ENCODE data around the gene DIAPH2. TPM values are rescaled to one million over a fixed set of nuclear protein-coding genes. Genes with fewer than 3 reads are reported as not detected.

DIAPH2 gene
- total RNA-seq, 1 experiment from 2014 or later = 10.9 TPM

DNA sequence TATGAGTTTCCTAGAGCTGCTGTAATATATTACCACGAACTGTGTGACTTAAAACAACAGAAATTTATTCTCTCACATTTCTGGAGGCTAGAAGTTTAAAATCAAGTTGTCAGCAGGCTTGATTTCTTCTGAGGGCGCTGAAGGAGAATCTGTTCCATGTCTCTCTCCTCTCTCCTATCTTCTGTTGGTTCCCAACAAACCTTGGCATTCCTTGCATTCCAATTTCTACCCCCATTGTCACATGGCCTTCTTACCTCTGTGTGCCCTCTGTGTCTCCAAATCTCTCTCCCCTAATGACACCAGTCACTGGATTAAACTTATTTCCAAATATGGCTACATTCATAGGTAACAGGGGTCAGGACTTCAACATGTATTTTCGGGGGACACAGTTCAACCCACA lies 871.7 kb downstream of the DIAPH2 start:
- intact Hi-C loops (cut with micrococcal nuclease) = no loop called here
- TF ChIP-seq SIN3A (IDR thresholded peaks at IDR 0.05; ENCODE audit: low read depth) (no peak), CEBPB (IDR thresholded peaks at IDR 0.05; ENCODE audit: low read depth) (no peak), EZH2 (IDR thresholded peaks at IDR 0.05) (no peak), ELF1 (IDR thresholded peaks at IDR 0.05; ENCODE audit: borderline replicate concordance, low read depth) (no peak), POLR2A (IDR thresholded peaks at IDR 0.05; ENCODE audit: borderline replicate concordance, extremely low read depth, insufficient read depth, insufficient read length) (no peak), POLR2AphosphoS5 (IDR thresholded peaks at IDR 0.05; ENCODE audit: low read depth, low read length) (no peak)
- Histone ChIP-seq H3K4me3 (replicated peaks in 1 of 2; ENCODE audit: low read depth in 1 of 2, low read length in 2 of 2) (no peak overlapping the region), H3K27ac (ENCODE audit: low read depth, low read length) (no peak overlapping the region), H4K20me1 (ENCODE audit: insufficient read depth) (no peaks in the 10 kb centered on the region), H3K9me3 (ENCODE audit: control insufficient read depth in 1 of 2, insufficient read depth in 1 of 2, low read depth in 1 of 2, low read length in 2 of 2) (no peaks in the 10 kb centered on the region), H3K9me2 (ENCODE audit: insufficient read depth) (no peaks in the 10 kb centered on the region), H2AFZ (ENCODE audit: low read depth, low read length, poor library complexity, severe bottlenecking) (no peak overlapping the region), H3K36me3 (ENCODE audit: control insufficient read depth in 1 of 2, insufficient read depth in 2 of 2, low read length in 2 of 2) (no peaks in the 10 kb centered on the region), H3K4me2 (ENCODE audit: low read length) (no peak overlapping the region), H3K9ac (ENCODE audit: low read length) (no peak overlapping the region), H3K27me3 (ENCODE audit: insufficient read depth, low read length) (no peaks in the 10 kb centered on the region), H3K4me1 (ENCODE audit: control insufficient read depth in 1 of 2, insufficient read depth in 2 of 2, low read length in 2 of 2) (no peaks in the 10 kb centered on the region), H3K79me2 (ENCODE audit: insufficient read depth, low read length) (no peaks in the 10 kb centered on the region)
- ChIA-PET CTCF (no interaction called here), RAD21 (ENCODE audit: low non-redundant PET in 1 of 2, low total read pairs in 2 of 2, uncharacterized antibody in 2 of 2, unreplicated experiment in 2 of 2) (no interaction called here), POLR2A (no interaction called here)
- DNase-seq (ENCODE audit: low read depth, low spot score) (no peak), ATAC-seq (no peak)
- no TSS peak for BruUV-seq (replicated peaks)

DNA sequence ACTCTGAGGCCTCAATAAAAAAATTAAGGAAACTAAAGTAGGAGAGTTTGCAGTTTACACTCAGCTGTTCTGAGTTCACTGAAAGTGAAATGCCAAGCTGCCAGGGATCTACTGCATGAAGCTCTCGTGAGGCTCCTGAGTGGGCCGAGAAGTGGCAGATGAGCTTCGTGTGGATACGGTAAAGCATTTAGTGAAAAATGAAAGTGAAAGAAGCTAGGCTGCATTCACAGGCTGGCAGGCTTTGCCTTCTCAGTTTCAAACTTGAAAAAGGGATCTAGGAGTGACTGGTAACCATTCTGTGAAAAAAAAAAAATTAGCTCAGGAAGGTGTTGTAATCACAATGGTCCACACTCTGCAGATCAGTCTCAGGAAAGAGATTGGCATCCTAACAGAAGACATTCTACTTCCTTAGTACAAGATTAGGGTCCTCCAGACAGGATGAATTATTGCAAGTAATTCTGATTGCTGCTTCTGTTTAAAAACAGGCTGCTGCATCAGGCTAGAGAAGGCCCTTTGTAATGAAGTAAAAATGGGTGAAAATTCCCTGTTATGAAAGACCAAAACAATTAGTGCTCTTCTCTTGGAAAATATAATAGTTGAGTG lies 879.0 kb downstream of the DIAPH2 start:
- no peak overlapping the region for H2AFZ ChIP-seq (ENCODE audit: low read depth, low read length, poor library complexity, severe bottlenecking)
- TF ChIP-seq ZFX (IDR thresholded peaks at IDR 0.05) (no peak), ELF1 (IDR thresholded peaks at IDR 0.05; ENCODE audit: borderline replicate concordance, low read depth) (no peak), EZH2phosphoT487 (IDR thresholded peaks at IDR 0.05; ENCODE audit: borderline replicate concordance) (no peak), SP1 (IDR thresholded peaks at IDR 0.05; ENCODE audit: low read depth) (no peak), CEBPB (IDR thresholded peaks at IDR 0.05; ENCODE audit: low read depth) (no peak), FOSL1 (IDR thresholded peaks at IDR 0.05; ENCODE audit: low read depth) (no peak), SIN3A (IDR thresholded peaks at IDR 0.05; ENCODE audit: low read depth) (no peak), JUND (IDR thresholded peaks at IDR 0.05) (no peak), POLR2AphosphoS5 (IDR thresholded peaks at IDR 0.05; ENCODE audit: low read depth, low read length) (no peak), SRF (IDR thresholded peaks at IDR 0.05; ENCODE audit: low read depth) (no peak), TCF7L2 (IDR thresholded peaks at IDR 0.05; ENCODE audit: borderline replicate concordance, extremely low read depth, insufficient read depth, insufficient read length) (no peak), ZNF274 (IDR thresholded peaks at IDR 0.05; ENCODE audit: low read depth, low read length) (no peak), YY1 (IDR thresholded peaks at IDR 0.05; ENCODE audit: extremely low read depth, insufficient replicate concordance, low read depth, low read length) (no peak), EGR1 (IDR thresholded peaks at IDR 0.05; ENCODE audit: low read depth) (no peak)
- TF ChIP-seq, protein P1, sequence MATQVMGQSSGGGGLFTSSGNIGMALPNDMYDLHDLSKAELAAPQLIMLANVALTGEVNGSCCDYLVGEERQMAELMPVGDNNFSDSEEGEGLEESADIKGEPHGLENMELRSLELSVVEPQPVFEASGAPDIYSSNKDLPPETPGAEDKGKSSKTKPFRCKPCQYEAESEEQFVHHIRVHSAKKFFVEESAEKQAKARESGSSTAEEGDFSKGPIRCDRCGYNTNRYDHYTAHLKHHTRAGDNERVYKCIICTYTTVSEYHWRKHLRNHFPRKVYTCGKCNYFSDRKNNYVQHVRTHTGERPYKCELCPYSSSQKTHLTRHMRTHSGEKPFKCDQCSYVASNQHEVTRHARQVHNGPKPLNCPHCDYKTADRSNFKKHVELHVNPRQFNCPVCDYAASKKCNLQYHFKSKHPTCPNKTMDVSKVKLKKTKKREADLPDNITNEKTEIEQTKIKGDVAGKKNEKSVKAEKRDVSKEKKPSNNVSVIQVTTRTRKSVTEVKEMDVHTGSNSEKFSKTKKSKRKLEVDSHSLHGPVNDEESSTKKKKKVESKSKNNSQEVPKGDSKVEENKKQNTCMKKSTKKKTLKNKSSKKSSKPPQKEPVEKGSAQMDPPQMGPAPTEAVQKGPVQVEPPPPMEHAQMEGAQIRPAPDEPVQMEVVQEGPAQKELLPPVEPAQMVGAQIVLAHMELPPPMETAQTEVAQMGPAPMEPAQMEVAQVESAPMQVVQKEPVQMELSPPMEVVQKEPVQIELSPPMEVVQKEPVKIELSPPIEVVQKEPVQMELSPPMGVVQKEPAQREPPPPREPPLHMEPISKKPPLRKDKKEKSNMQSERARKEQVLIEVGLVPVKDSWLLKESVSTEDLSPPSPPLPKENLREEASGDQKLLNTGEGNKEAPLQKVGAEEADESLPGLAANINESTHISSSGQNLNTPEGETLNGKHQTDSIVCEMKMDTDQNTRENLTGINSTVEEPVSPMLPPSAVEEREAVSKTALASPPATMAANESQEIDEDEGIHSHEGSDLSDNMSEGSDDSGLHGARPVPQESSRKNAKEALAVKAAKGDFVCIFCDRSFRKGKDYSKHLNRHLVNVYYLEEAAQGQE (IDR thresholded peaks at IDR 0.05; ENCODE audit: low read depth) = no peak
- TF ChIP-seq, protein P2, sequence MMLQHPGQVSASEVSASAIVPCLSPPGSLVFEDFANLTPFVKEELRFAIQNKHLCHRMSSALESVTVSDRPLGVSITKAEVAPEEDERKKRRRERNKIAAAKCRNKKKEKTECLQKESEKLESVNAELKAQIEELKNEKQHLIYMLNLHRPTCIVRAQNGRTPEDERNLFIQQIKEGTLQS (IDR thresholded peaks at IDR 0.05) = no peak

More for the DNA sequence above, 879.0 kb downstream of the DIAPH2 start:
- Histone ChIP-seq H3K79me2 (ENCODE audit: insufficient read depth, low read length) (no peaks in the 10 kb centered on the region), H3K27ac (ENCODE audit: low read depth, low read length) (no peak overlapping the region), H3K9me3 (ENCODE audit: control insufficient read depth in 1 of 2, insufficient read depth in 1 of 2, low read depth in 1 of 2, low read length in 2 of 2) (no peaks in the 10 kb centered on the region), H4K20me1 (ENCODE audit: insufficient read depth) (no peaks in the 10 kb centered on the region), H3K4me1 (ENCODE audit: control insufficient read depth in 1 of 2, insufficient read depth in 2 of 2, low read length in 2 of 2) (no peaks in the 10 kb centered on the region), H3K9me2 (ENCODE audit: insufficient read depth) (no peaks in the 10 kb centered on the region), H3K4me2 (ENCODE audit: low read length) (no peak overlapping the region), H3K27me3 (ENCODE audit: insufficient read depth, low read length) (no peaks in the 10 kb centered on the region), H3K4me3 (replicated peaks in 1 of 2; ENCODE audit: low read depth in 1 of 2, low read length in 2 of 2) (no peak overlapping the region), H3K36me3 (ENCODE audit: control insufficient read depth in 1 of 2, insufficient read depth in 2 of 2, low read length in 2 of 2) (no peaks in the 10 kb centered on the region), H3K9ac (ENCODE audit: low read length) (no peak overlapping the region)
- POLR2A ChIA-PET = no interaction called here
- RAD21 ChIA-PET (ENCODE audit: low non-redundant PET in 1 of 2, low total read pairs in 2 of 2, uncharacterized antibody in 2 of 2, unreplicated experiment in 2 of 2) = no interaction called here
- DNase-seq (ENCODE audit: low read depth, low spot score) (no peak), ATAC-seq (no peak)
- BruUV-seq (replicated peaks) = no TSS peak
- CTCF ChIA-PET = no interaction called here
- intact Hi-C loops (cut with micrococcal nuclease) = no loop called here

Measured in HCT116 (cell line).